GM12878 (cell line): ENCODE results near the gene MRPL37. TPM values are rescaled to one million over a fixed set of nuclear protein-coding genes. Genes with fewer than 3 reads are reported as not detected.

ENCODE experiments used
- ATAC-seq: fragments of 200-7000 bp; cut with Tn5 transposase; 3 replicates; pipeline ENCODE4 v1.9.1; 2020; ENCODE audit warnings: mild to moderate bottlenecking, moderate library complexity
- BruUV-seq: library from RNA; stranded (reverse); fragments of 400-500 nt; replicated peaks from 2 replicates; lab custom pipeline; 2021; lab: Mats Ljungman, UMichigan
- CTCF ChIA-PET: fragments of 300-600 bp; sonication (Branson Sonifier 250); formaldehyde crosslinking; extraction: SDS; loops from one replicate; lab custom pipeline; 2021; ENCODE audit warnings: inconsistent platforms; lab: Yijun Ruan, JAX
- POLR2A ChIA-PET: fragments of 350-600 bp; formaldehyde crosslinking; extraction: SDS; loops from one replicate; lab custom pipeline; 2021; ENCODE audit warnings: inconsistent platforms; lab: Charles Lee
- RAD21 ChIA-PET: fragments of 300-600 bp; sonication (Branson Sonifier 250); formaldehyde crosslinking; loops from one replicate; lab custom pipeline; 2023; ENCODE audit warnings: antibody characterized with exemption; ENCODE audit not compliant: unreplicated experiment; lab: Charles Lee
- SMC1A ChIA-PET: fragments of 300-600 bp; sonication (Branson Sonifier 250); formaldehyde crosslinking; loops from one replicate; lab custom pipeline; 2023; ENCODE audit not compliant: unreplicated experiment, uncharacterized antibody; lab: Charles Lee
- DNase-seq: peaks from one replicate; pipeline ENCODE4 v3.0.0-alpha.2; 2011; ENCODE audit warnings: low read depth, low spot score
- FAIRE-seq: peaks from 3 replicates; lab custom pipeline; 2011; peaks lifted over from hg19 to GRCh38; lab: Jason Lieb, UNC
- H2AFZ ChIP-seq: 2 replicates; pipeline ENCODE4 v1.6.0; 2011; ENCODE audit warnings: low read depth, low read length, control low read depth; ENCODE audit not compliant: control insufficient read depth
- H3K27ac ChIP-seq: 2 replicates; pipeline ENCODE4 v1.5.1; 2011; ENCODE audit warnings: control low read depth; ENCODE audit not compliant: control insufficient read depth, insufficient read depth
- H3K27me3 ChIP-seq, 2 experiments: replicated peaks in 1 of 2; 2 replicates each; pipeline versions ENCODE4 v1.6.0 to v1.6.1; 2011; ENCODE audit warnings: low read length in 1 of 2; ENCODE audit not compliant: control insufficient read depth in 2 of 2, insufficient read depth in 2 of 2
- H3K36me3 ChIP-seq, 2 experiments: 2 replicates each; pipeline ENCODE4 v1.5.1; 2011; ENCODE audit warnings: low read length in 1 of 2; ENCODE audit not compliant: control insufficient read depth in 2 of 2, insufficient read depth in 2 of 2
- H3K4me1 ChIP-seq: 2 replicates; pipeline ENCODE4 v1.6.1; 2011; ENCODE audit warnings: mild to moderate bottlenecking, low read length, moderate library complexity, mixed read lengths; ENCODE audit not compliant: control insufficient read depth, insufficient read depth
- H3K4me2 ChIP-seq: 2 replicates; pipeline ENCODE4 v1.6.0; 2011; ENCODE audit warnings: control low read depth; ENCODE audit not compliant: control insufficient read depth, insufficient read depth
- H3K4me3 ChIP-seq: fragments of 200-600 bp; sonication (generic); 2 replicates; pipeline ENCODE4 v1.5.1; 2016
- H3K79me2 ChIP-seq: 2 replicates; pipeline ENCODE4 v1.6.0; 2011; ENCODE audit warnings: low read length; ENCODE audit not compliant: control insufficient read depth, insufficient read depth
- H3K9ac ChIP-seq: 2 replicates; pipeline ENCODE4 v1.8.0; 2011; ENCODE audit warnings: low read length, control low read depth, mixed read lengths; ENCODE audit not compliant: control insufficient read depth, insufficient read depth
- H3K9me3 ChIP-seq: replicated peaks from 3 replicates; pipeline ENCODE4 v1.5.1; 2011; ENCODE audit warnings: mild to moderate bottlenecking, low read length; ENCODE audit not compliant: control insufficient read depth, insufficient read depth
- H4K20me1 ChIP-seq: 2 replicates; pipeline ENCODE4 v1.6.0; 2011; ENCODE audit not compliant: control insufficient read depth, insufficient read depth
- CBX5 ChIP-seq: sonication (generic); IDR thresholded peaks from 2 replicates; pipeline ENCODE4 v1.6.1; 2016; ENCODE audit warnings: low read depth, moderate library complexity, mild to moderate bottlenecking, inconsistent platforms
- GATAD2B ChIP-seq: fragments of 450-650 bp; conservative IDR thresholded peaks from 2 replicates; pipeline ENCODE4 v1.6.1; 2017; ENCODE audit warnings: low read depth, mild to moderate bottlenecking, moderate library complexity
- HDAC6 ChIP-seq: fragments of 200-600 bp; sonication (generic); IDR thresholded peaks from one replicate; pipeline ENCODE4 v1.8.0; 2017; ENCODE audit warnings: antibody characterized with exemption; ENCODE audit not compliant: unreplicated experiment
- KDM1A ChIP-seq: fragments of 200-600 bp; sonication (generic); IDR thresholded peaks from 2 replicates; pipeline ENCODE4 v1.6.1; 2016; ENCODE audit warnings: borderline replicate concordance
- MTA3 ChIP-seq: IDR thresholded peaks from 2 replicates; pipeline ENCODE4 v1.6.1; 2012; ENCODE audit warnings: low read length, inconsistent platforms, borderline replicate concordance
- NFIC ChIP-seq: IDR thresholded peaks from 2 replicates; pipeline ENCODE4 v1.6.1; 2012; ENCODE audit warnings: low read depth, mild to moderate bottlenecking, inconsistent platforms, low read length, moderate library complexity
- NR2C2 ChIP-seq: IDR thresholded peaks from 2 replicates; pipeline ENCODE4 v1.6.1; 2011; ENCODE audit warnings: borderline replicate concordance, low read depth; ENCODE audit not compliant: control insufficient read depth, insufficient read length
- SPI1 ChIP-seq: IDR thresholded peaks from 2 replicates; pipeline ENCODE4 v1.6.1; 2011; ENCODE audit warnings: low read depth, mild to moderate bottlenecking, low read length, moderate library complexity, borderline replicate concordance; ENCODE audit not compliant: insufficient read depth
- SREBF1 ChIP-seq: IDR thresholded peaks from 2 replicates; pipeline ENCODE4 v1.6.1; 2012; ENCODE audit warnings: mild to moderate bottlenecking, low read length
- SRF ChIP-seq, 2 experiments: IDR thresholded peaks; 2 replicates each; pipeline ENCODE4 v1.6.1; 2011; ENCODE audit warnings: low read depth in 2 of 2, low read length in 2 of 2, mild to moderate bottlenecking in 1 of 2, moderate library complexity in 1 of 2
- YBX1 ChIP-seq: fragments of 450-650 bp; IDR thresholded peaks from 2 replicates; pipeline ENCODE4 v1.6.1; 2016; ENCODE audit warnings: antibody characterized with exemption
- WGBS: methylation state at CpG from one replicate; pipeline ENCODE4 v1.1.6; 2016; ENCODE audit warnings: low lambda C conversion rate; ENCODE audit not compliant: insufficient replicate concordance, insufficient coverage; ENCODE audit errors: missing lambda C conversion rate; 5-methylcytosine and 5-hydroxymethylcytosine counted together
- in situ Hi-C: fragments of 300-500 bp; cut with MboI; formaldehyde crosslinking; loops from 9 replicates; pipeline ENCODE4 v1.14.3; 2018; ENCODE audit warnings: mixed read lengths
- intact Hi-C: fragments of 100-400 bp; cut with micrococcal nuclease; formaldehyde crosslinking; loops from one replicate; pipeline ENCODE4 v1.14.2; 2022; ENCODE audit not compliant: unreplicated experiment
- polyA plus RNA-seq, 11 experiments: library from polyadenylated mRNA; depleted of rRNA in 4 of 11; unstranded in 6 of 11; stranded (reverse) in 5 of 11; fragments of >200 nt; fragmentation: Nextera tagmentation in 4 of 11; fragmentation: Illumina TruSeq in 1 of 11; extraction: Ambion mirVana in 4 of 11; extraction: Trizol in 1 of 11; gene quantifications; 1 replicate in 1 of 11; 2 replicates in 10 of 11; pipeline versions ENCODE4 v1.2.1 to v1.2.3, GENCODE V29; 2011 to 2016; ENCODE audit warnings: inconsistent platforms in 2 of 11, missing spikeins in 2 of 11, low read depth in 1 of 11
- total RNA-seq, 4 experiments: library from RNA; depleted of rRNA in 3 of 4; stranded (reverse); fragments of >200 nt in 3 of 4; fragmentation: Illumina TruSeq in 1 of 4; extraction: Trizol in 1 of 4; gene quantifications; 2 replicates each; pipeline versions ENCODE4 v1.2.1 to v1.2.3, GENCODE V29; 2013 to 2021
- TF ChIP-seq, protein P1 (sequence below): fragments of 150-350 bp; IDR thresholded peaks from 2 replicates; pipeline ENCODE4 v1.6.1; 2014; ENCODE audit warnings: mild to moderate bottlenecking, low read depth, low read length
- TF ChIP-seq, protein P2 (sequence below): fragments of 450-650 bp; IDR thresholded peaks from 2 replicates; pipeline ENCODE4 v1.6.1; 2016; ENCODE audit warnings: mild to moderate bottlenecking
- TF ChIP-seq, protein P3 (sequence below): IDR thresholded peaks from 2 replicates; pipeline ENCODE4 v1.6.1; 2012; ENCODE audit warnings: low read length, inconsistent platforms

MRPL37 gene
- total and polyA plus RNA-seq, 10 of the 15 experiments (the other 5 are each of a cell fraction or from before 2014, with no cell fraction given) = 41.4 to 217 (median 159) TPM

DNA sequence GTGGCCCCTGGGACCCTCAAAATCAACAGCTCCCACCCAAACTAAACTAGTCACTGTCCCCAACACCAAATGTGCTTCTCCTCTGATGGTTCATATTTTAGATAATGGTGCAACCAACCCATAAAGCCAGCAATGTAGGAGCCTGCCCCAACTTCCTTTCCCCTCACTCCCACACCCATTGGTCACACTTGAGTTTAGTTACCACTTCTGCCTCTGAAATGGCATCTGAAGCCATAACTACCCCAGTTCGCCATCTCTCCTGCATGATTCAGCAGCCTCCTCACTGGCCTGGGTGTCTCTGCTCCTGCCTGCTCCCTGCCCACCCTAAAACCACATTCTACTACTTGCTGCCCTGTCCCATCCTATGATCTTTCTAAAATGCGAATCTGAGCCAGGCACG, 43.8 kb upstream of the MRPL37 start (continued):
- TF ChIP-seq, protein P1, sequence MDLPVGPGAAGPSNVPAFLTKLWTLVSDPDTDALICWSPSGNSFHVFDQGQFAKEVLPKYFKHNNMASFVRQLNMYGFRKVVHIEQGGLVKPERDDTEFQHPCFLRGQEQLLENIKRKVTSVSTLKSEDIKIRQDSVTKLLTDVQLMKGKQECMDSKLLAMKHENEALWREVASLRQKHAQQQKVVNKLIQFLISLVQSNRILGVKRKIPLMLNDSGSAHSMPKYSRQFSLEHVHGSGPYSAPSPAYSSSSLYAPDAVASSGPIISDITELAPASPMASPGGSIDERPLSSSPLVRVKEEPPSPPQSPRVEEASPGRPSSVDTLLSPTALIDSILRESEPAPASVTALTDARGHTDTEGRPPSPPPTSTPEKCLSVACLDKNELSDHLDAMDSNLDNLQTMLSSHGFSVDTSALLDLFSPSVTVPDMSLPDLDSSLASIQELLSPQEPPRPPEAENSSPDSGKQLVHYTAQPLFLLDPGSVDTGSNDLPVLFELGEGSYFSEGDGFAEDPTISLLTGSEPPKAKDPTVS = no peak
- TF ChIP-seq YBX1 = no peak
- TF ChIP-seq, protein P2, sequence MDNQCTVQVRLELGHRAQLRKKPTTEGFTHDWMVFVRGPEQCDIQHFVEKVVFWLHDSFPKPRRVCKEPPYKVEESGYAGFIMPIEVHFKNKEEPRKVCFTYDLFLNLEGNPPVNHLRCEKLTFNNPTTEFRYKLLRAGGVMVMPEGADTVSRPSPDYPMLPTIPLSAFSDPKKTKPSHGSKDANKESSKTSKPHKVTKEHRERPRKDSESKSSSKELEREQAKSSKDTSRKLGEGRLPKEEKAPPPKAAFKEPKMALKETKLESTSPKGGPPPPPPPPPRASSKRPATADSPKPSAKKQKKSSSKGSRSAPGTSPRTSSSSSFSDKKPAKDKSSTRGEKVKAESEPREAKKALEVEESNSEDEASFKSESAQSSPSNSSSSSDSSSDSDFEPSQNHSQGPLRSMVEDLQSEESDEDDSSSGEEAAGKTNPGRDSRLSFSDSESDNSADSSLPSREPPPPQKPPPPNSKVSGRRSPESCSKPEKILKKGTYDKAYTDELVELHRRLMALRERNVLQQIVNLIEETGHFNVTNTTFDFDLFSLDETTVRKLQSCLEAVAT = no peak

DNA sequence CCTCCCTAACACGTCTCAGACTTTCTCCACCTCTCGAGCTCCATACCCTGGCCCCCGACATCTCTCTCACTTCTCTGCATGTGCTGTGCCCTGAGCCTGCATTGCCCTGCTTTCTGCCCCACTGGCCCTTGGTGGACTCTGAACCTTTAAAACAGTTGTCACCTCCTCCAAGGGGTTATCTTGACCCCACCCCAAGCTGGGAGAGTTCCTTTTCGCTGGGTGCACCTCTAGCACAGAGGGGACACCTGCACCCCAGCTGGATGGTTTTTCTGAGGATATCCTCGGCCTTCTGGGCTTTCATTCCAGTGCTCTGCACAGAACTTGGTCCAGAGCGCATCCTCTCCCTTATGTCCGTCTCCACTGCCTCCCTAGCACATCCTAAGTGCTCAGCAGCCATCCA, 43.0 kb upstream of the MRPL37 start:
- in situ Hi-C loops (no loop called here), intact Hi-C loops (no loop called here)
- SMC1A ChIA-PET = interaction anchor here (0.5 kb wide), 1 partner anchor 330 kb away, joined by 3 read pairs; no protein-coding TSS in a partner anchor
- BruUV-seq = no TSS peak
- no peak for TF ChIP-seq HDAC6
- TF ChIP-seq SRF (IDR thresholded peaks at IDR 0.05; ENCODE audit: low read depth in 2 of 2, low read length in 2 of 2) = no peak
- TF ChIP-seq SPI1 = no peak
- TF ChIP-seq, protein P3, sequence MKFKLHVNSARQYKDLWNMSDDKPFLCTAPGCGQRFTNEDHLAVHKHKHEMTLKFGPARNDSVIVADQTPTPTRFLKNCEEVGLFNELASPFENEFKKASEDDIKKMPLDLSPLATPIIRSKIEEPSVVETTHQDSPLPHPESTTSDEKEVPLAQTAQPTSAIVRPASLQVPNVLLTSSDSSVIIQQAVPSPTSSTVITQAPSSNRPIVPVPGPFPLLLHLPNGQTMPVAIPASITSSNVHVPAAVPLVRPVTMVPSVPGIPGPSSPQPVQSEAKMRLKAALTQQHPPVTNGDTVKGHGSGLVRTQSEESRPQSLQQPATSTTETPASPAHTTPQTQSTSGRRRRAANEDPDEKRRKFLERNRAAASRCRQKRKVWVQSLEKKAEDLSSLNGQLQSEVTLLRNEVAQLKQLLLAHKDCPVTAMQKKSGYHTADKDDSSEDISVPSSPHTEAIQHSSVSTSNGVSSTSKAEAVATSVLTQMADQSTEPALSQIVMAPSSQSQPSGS = no peak
- no peak for TF ChIP-seq SREBF1
- no peak for TF ChIP-seq KDM1A
- no peak for TF ChIP-seq NFIC
- TF ChIP-seq GATAD2B = no peak
- no peak for TF ChIP-seq CBX5
- TF ChIP-seq NR2C2 = no peak
- no peak for TF ChIP-seq MTA3
- Histone ChIP-seq H3K9ac (no peak overlapping the region), H2AFZ (no peak overlapping the region), H3K4me2 (no peak overlapping the region), H3K27me3 (no peaks in the 10 kb centered on the region), H3K79me2 (no peaks in the 10 kb centered on the region), H3K27ac (no peak overlapping the region), H3K36me3 (no peaks in the 10 kb centered on the region), H3K9me3 (no peaks in the 10 kb centered on the region), H3K4me1 (no peaks in the 10 kb centered on the region), H3K4me3 (no peak overlapping the region), H4K20me1 (no peaks in the 10 kb centered on the region)
- 37% methylated on average over 7 of the region's 7 CpGs for WGBS
- DNase-seq (no peak), ATAC-seq (no peak), FAIRE-seq (no peak)
- CTCF ChIA-PET = no interaction called here
- POLR2A ChIA-PET = no interaction called here
- RAD21 ChIA-PET = no interaction called here
